Gastroesophageal sphincter (tissue), 3 donors: ENCODE data around the gene RB1.

Source experiments
- CTCF ChIP-seq, 4 experiments: fragments of 200-600 bp in 2 of 4; fragments of 450-650 bp in 2 of 4; sonication (generic) in 1 of 4; IDR thresholded peaks; one replicate each; pipeline ENCODE4 v1.5.1; 2017 to 2019; ENCODE audit warnings: antibody characterized with exemption in 4 of 4, mild to moderate bottlenecking in 2 of 4, moderate library complexity in 2 of 4
- EP300 ChIP-seq: sonication (generic); formaldehyde crosslinking; IDR thresholded peaks from one replicate; pipeline ENCODE4 v1.6.1; 2017; ENCODE audit warnings: antibody characterized with exemption, mild to moderate bottlenecking
- POLR2A ChIP-seq, 2 donors: fragments of 450-650 bp; IDR thresholded peaks; one replicate each; pipeline ENCODE4 v1.6.1; 2017; ENCODE audit warnings: antibody characterized with exemption in 2 of 2, mild to moderate bottlenecking in 2 of 2, moderate library complexity in 1 of 2
- POLR2AphosphoS5 ChIP-seq: sonication (generic); formaldehyde crosslinking; IDR thresholded peaks from one replicate; pipeline ENCODE4 v1.6.1; 2017; ENCODE audit warnings: antibody characterized with exemption

- TF ChIP-seq CTCF (IDR thresholded peaks at IDR 0.05) (no peak), POLR2A (IDR thresholded peaks at IDR 0.05) (no peak), POLR2AphosphoS5 (no peak), EP300 (no peak)
Measured at GRCh38 chr13:48402325-48402932, 98.9 kb downstream of the RB1 start.
